H1 (cell line): ENCODE results near the gene EN1. TPM values are rescaled to one million over a fixed set of nuclear protein-coding genes. Genes with fewer than 3 reads are reported as not detected.

Experiments
- ATF2 ChIP-seq: IDR thresholded peaks from 2 replicates; pipeline ENCODE4 v1.6.1; 2012; ENCODE audit warnings: low read length, inconsistent platforms
- CTCF ChIP-seq, 3 experiments: IDR thresholded peaks; 1 replicate in 2 of 3; 2 replicates in 1 of 3; pipeline versions ENCODE4 v1.5.1 to v1.6.1; 2011; ENCODE audit warnings: low read length in 3 of 3, mild to moderate bottlenecking in 3 of 3, inconsistent platforms in 2 of 3, low read depth in 1 of 3, moderate library complexity in 1 of 3; ENCODE audit not compliant: insufficient read depth in 1 of 3; ENCODE audit errors: control extremely low read depth in 1 of 3
- FOSL1 ChIP-seq: IDR thresholded peaks from 2 replicates; pipeline ENCODE4 v1.6.1; 2011; ENCODE audit warnings: mild to moderate bottlenecking, low read depth, low read length, moderate library complexity; ENCODE audit not compliant: insufficient read depth
- HDAC2 ChIP-seq, 2 experiments: fragments of 300-600 bp in 1 of 2; sonication (generic) in 1 of 2; IDR thresholded peaks; 2 replicates each; pipeline ENCODE4 v1.6.1; 2011 to 2012; ENCODE audit warnings: low read depth in 2 of 2, low read length in 2 of 2, mild to moderate bottlenecking in 2 of 2, moderate library complexity in 2 of 2, borderline replicate concordance in 1 of 2, inconsistent platforms in 1 of 2
- JUND ChIP-seq: IDR thresholded peaks from 2 replicates; pipeline ENCODE4 v1.6.1; 2011; ENCODE audit warnings: mild to moderate bottlenecking, improper control_type of control experiment, low read length
- KDM1A ChIP-seq: fragments of 200-600, 300-600 bp; sonication (generic); IDR thresholded peaks from 2 replicates; pipeline ENCODE4 v1.7.1; 2016; ENCODE audit warnings: mild to moderate bottlenecking, low read length, borderline replicate concordance
- KDM4A ChIP-seq: IDR thresholded peaks from one replicate; pipeline ENCODE4 v1.7.1; 2012; ENCODE audit warnings: low read depth, mild to moderate bottlenecking, moderate library complexity, low read length, inconsistent platforms; ENCODE audit not compliant: severe bottlenecking
- NRF1 ChIP-seq: IDR thresholded peaks from 2 replicates; pipeline ENCODE4 v1.6.1; 2011; ENCODE audit warnings: mild to moderate bottlenecking, low read depth, low read length, improper control_type of control experiment
- POLR2AphosphoS5 ChIP-seq: IDR thresholded peaks from 2 replicates; pipeline ENCODE4 v1.6.1; 2011; ENCODE audit warnings: low read depth, low read length
- POU5F1 ChIP-seq: IDR thresholded peaks from 2 replicates; pipeline ENCODE4 v1.6.1; 2011; ENCODE audit warnings: low read depth, mild to moderate bottlenecking, low read length, moderate library complexity
- RAD21 ChIP-seq, 2 experiments: IDR thresholded peaks in 1 of 2; conservative IDR thresholded peaks in 1 of 2; 2 replicates each; pipeline ENCODE4 v1.6.1; 2011; ENCODE audit warnings: low read depth in 2 of 2, low read length in 2 of 2, improper control_type of control experiment in 1 of 2, inconsistent platforms in 1 of 2, mild to moderate bottlenecking in 1 of 2, moderate library complexity in 1 of 2
- TBP ChIP-seq: IDR thresholded peaks from 2 replicates; pipeline ENCODE4 v1.6.1; 2011; ENCODE audit warnings: low read depth, low read length, improper control_type of control experiment
- ZNF274 ChIP-seq: IDR thresholded peaks from 2 replicates; pipeline ENCODE4 v1.7.0; 2012; ENCODE audit warnings: low read length, borderline replicate concordance; ENCODE audit errors: extremely low read depth
- polyA plus RNA-seq, 7 experiments: library from polyadenylated mRNA; depleted of rRNA in 3 of 7; stranded (reverse) in 5 of 7; unstranded in 2 of 7; fragments of >200 nt in 5 of 7; fragments of 200-250 nt in 2 of 7; gene quantifications; 1 replicate in 5 of 7; 2 replicates in 1 of 7; 4 replicates in 1 of 7; pipeline versions ENCODE4 v1.2.1 to v1.2.3, GENCODE V29; 2011 to 2013; ENCODE audit warnings: missing spikeins in 2 of 7, mixed read lengths in 2 of 7
- total RNA-seq: library from RNA; stranded (reverse); fragmentation: NEBNext Ultra II Directional; extraction: Animal tissue kit (Norgen Biotek cat#: 25700); gene quantifications from 2 replicates; pipeline ENCODE4 v1.2.1, GENCODE V29; 2021

The EN1 gene
- total and polyA plus RNA-seq, 2 of the 8 experiments (the other 6 are each of a cell fraction or from before 2014, with no cell fraction given), result not detected

GRCh38 chr2:118833716-118834439 is 13.6 kb downstream of the EN1 start (continued):
- no peak for TF ChIP-seq FOSL1
- no peak for TF ChIP-seq KDM1A
- peak; percentile 15 for TF ChIP-seq KDM4A
- no peak for TF ChIP-seq TBP
- TF ChIP-seq POLR2AphosphoS5, result no peak
- no peak for TF ChIP-seq NRF1
- no peak for TF ChIP-seq JUND
- TF ChIP-seq HDAC2 (IDR thresholded peaks at IDR 0.05; ENCODE audit: borderline replicate concordance in 1 of 2, low read depth in 2 of 2, low read length in 2 of 2), result no peak
- no peak for TF ChIP-seq CTCF (IDR thresholded peaks at IDR 0.05; ENCODE audit: control extremely low read depth in 1 of 3, insufficient read depth in 1 of 3, low read depth in 1 of 3, low read length in 3 of 3)
- TF ChIP-seq RAD21 (IDR thresholded peaks at IDR 0.05 in 1 of 2, conservative IDR thresholded peaks at IDR 0.05 in 1 of 2; ENCODE audit: low read depth in 2 of 2, low read length in 2 of 2), result no peak
- TF ChIP-seq ZNF274, result no peak
- TF ChIP-seq POU5F1, result no peak
- no peak for TF ChIP-seq ATF2
